HK-2 (cell line): ENCODE data around the gene ADORA1.

ENCODE experiments used
- DNase-seq: peaks from one replicate; pipeline ENCODE4 v3.0.0-alpha.2; 2018; ENCODE audit not compliant: unreplicated experiment

ADORA1 gene

DNA sequence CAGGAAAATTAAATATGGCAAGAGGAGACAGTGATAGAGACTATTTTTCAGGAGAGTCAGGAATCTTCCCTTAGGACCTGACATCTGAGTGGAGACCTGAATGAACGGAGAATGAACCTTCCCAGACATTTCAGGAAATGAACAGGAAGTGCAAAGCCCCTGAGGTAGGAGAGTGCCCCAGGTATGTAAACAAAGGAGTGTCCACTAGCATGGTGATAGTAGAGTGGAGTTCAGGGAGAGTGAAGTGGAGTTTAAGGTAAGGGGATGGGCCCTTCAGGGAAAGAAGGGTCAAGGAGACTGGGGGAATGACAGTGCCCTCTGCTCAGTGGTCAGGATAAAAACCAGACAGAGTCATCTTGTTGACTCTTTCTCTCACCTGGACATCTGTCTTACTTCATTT lies 28.8 kb downstream of the ADORA1 start:
- DNase-seq, result no peak

DNA sequence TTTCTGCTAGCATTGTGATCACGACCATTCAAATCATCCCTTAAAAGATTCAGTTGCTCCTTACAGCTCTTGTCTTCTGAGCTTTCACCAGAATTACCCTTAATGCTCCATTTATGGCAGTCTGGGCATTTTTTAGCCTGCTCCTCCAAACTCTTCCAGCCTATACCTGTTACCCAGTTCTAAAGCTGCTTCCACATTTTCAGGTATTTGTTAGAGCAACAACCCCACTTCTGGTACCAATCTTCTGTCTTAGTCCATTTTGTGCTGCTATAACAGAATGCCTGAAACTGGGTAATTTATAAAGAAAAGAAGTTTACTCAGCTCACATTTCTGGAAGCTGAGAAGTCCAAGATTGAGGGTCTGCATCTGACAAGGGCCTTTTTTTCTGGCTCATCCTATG lies 30.9 kb downstream of the ADORA1 start:
- no peak for DNase-seq

DNA sequence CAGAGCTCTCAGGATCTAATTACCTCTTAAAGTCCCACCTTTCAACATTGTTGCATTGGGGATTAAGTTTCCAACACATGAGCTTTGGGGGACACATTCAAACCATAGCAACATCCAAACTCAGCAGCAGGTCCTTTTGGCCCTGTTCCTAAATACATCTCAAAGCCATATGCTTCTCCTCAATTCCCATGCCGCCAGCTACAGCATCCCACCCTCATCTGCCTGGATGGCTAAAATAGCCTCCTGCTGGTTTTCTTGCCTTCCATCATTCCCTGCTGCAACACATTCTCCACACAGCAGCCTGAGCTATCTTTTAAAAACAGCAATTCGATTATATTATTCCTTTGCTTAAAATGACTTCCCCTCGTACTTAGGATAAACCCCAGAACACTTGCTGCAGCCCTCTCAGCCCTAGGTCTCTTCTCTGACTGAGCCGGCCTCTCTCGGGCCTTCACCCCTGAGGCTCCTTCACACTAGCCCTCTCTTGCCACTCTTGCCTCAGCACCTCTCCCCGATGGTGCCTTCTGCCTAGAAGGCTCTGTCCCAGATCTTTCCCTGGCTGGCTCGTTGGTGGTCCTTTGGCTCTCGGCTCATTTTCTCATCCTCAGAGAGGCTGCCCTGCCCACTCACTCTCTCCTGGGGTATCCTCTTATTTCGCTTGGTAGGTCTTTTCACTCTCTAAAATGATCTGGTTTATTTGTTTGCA lies 31.6 kb downstream of the ADORA1 start:
- DNase-seq, result no peak

DNA sequence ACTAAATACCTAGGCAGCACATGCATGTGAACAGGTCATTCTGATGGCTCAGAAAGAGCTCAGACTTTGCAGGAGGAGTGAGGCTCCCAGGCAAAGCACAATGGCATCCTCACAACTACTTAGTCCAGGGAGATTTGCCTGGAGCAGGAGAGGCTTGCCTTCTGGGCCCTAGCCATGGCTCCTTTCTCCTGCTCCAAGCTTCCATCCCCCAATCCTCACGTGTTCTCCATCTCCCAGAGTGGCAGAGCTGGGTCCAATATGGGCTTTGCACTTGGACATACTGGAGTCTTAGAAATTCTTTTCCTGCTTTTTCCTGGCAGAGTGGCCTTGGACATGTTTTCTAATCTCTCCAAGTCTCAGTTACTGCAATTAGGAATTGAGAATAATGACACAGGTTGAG lies 32.3 kb downstream of the ADORA1 start:
- DNase-seq, result no peak

DNA sequence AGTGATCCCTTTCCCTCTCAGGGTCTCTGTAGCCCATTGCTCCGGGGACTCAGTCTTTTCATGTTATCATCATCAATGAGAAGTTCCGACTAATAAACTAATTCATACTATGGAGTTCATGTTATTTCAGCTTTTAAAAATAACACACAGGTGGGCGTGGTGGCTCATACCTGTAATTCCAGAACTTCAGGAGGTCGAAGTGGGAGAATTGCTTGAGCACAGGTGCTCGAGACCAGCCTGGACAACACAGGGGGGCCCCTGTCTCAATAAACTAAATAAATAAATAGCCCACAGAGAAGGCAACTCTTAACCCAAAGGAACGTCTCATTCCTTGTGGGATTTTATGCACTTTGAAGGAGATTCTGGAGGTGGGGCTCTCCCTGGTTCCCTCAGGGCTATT lies 33.6 kb downstream of the ADORA1 start:
- DNase-seq, result no peak

DNA sequence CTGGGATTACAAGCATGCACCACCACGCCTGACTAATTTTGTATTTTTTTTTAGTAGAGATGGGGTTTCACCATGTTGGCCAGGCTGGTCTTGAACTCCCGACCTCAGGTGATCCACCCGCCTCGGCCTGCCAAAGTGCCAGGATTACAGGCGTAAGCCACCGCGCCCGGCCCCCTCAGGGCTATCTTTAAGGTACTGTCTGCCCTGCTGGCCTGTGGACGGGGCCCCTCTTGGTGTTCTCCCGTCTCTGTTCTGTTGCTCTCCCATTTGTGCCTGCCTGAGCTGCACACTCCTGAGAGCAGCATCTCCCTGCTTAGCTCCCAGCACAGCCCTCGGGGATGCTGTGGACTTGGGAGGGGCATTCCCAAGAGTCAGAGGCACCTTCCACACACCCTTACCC lies 34.2 kb downstream of the ADORA1 start:
- no peak for DNase-seq

DNA sequence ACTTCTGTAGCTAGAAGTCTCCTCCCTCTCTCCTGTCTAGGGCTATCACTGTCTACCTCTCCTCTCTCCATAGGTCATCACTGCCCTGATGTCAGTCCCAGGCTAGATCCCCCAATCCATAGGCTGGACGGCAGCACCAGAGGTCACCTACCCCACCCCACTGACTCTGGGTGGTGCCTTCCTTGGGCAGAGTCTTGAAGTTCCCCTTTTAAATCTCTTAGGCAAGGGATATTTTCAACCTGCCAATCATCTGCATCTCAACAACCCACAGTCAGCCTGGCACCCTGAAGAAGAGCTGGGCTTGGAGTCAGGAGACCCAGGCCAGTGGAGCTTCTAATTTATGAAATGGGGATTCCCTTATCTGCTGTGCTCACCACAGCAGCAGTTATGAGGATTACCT lies 34.9 kb downstream of the ADORA1 start:
- DNase-seq, result no peak

DNA sequence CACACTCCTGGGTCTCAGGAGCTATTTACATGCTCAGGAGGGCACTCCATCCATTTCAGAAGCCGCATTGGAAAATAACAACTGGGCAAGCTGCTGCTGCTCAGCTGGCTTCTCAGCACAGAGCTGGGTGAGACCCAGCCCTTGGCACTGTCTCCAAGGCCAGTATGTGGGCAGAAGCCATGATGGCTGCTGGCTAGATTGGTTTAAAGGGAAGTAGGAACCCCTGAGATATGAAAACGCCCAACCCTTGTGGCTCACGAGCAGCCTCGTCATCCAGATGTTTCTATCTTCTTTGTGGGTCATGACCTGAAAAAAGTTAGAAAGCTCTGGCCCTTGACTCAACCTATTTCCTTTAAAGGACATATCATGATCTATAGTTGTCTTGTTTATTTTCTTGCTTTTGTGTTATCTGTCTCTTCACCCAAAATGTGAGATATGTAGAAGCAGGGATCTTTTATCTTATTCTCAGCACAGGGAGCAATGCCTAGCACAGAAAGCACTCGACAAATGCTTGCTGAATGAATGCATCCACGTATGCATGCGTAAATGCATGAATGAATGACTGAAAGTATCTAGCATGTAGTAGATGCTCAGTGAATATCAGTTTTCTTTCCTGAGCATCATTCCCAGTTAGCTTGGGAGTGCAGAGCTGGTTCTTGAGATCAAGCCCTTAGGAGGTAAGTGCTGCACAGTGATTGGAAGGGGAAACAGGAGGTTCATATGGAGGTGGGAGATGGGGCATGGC lies 36.5 kb downstream of the ADORA1 start:
- DNase-seq, result no peak

DNA sequence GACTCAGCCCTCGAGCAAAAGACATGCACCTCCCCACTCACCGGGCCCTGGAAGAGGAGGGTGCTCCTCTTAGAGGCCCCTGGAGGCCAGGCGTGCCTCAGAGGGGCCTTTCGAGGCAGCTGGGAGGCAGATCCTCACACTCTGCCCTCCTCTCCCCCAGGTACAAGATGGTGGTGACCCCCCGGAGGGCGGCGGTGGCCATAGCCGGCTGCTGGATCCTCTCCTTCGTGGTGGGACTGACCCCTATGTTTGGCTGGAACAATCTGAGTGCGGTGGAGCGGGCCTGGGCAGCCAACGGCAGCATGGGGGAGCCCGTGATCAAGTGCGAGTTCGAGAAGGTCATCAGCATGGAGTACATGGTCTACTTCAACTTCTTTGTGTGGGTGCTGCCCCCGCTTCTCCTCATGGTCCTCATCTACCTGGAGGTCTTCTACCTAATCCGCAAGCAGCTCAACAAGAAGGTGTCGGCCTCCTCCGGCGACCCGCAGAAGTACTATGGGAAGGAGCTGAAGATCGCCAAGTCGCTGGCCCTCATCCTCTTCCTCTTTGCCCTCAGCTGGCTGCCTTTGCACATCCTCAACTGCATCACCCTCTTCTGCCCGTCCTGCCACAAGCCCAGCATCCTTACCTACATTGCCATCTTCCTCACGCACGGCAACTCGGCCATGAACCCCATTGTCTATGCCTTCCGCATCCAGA lies 37.7 kb downstream of the ADORA1 start:
- no peak for DNase-seq

DNA sequence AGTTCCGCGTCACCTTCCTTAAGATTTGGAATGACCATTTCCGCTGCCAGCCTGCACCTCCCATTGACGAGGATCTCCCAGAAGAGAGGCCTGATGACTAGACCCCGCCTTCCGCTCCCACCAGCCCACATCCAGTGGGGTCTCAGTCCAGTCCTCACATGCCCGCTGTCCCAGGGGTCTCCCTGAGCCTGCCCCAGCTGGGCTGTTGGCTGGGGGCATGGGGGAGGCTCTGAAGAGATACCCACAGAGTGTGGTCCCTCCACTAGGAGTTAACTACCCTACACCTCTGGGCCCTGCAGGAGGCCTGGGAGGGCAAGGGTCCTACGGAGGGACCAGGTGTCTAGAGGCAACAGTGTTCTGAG lies 38.3 kb downstream of the ADORA1 start:
- DNase-seq, result no peak

DNA sequence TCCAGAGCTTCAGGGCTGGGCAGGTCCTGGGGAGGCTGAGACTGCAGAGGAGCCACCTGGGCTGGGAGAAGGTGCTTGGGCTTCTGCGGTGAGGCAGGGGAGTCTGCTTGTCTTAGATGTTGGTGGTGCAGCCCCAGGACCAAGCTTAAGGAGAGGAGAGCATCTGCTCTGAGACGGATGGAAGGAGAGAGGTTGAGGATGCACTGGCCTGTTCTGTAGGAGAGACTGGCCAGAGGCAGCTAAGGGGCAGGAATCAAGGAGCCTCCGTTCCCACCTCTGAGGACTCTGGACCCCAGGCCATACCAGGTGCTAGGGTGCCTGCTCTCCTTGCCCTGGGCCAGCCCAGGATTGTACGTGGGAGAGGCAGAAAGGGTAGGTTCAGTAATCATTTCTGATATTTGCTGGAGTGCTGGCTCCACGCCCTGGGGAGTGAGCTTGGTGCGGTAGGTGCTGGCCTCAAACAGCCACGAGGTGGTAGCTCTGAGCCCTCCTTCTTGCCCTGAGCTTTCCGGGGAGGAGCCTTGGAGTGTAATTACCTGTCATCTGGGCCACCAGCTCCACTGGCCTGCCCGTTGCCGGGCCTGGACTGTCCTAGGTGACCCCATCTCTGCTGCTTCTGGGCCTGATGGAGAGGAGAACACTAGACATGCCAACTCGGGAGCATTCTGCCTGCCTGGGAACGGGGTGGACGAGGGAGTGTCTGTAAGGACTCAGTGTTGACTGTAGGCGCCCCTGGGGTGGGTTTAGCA lies 38.8 kb downstream of the ADORA1 start:
- no peak for DNase-seq

DNA sequence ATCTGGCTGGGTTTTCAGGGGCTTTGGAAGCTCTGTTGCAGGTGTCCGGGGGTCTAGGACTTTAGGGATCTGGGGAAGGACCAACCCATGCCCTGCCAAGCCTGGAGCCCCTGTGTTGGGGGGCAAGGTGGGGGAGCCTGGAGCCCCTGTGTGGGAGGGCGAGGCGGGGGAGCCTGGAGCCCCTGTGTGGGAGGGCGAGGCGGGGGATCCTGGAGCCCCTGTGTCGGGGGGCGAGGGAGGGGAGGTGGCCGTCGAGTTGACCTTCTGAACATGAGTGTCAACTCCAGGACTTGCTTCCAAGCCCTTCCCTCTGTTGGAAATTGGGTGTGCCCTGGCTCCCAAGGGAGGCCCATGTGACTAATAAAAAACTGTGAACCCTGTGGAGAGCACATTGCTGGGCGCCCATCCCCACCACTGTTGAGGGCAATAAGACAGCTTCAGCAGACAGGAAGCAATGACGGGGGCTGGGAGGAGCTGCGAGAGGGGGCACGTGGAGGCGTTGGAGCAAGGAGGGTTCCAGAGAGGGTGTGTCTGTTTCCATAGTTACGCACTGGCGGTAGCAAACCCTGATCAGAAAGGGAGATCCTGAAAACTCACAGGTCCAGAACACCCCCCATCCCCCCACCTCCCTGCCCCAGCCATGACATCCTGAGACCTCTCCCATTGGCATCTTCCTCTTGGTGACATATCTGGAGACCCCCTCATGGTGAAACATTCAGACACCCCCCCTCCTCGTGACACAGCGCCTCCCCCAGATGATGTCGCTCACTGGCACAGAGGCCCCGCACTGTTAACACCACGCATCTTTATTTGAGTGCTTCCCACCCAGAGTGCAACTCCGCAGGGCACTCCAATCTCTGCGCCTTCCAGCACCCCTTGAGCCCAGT lies 39.7 kb downstream of the ADORA1 start:
- peak; percentile 59 for DNase-seq

DNA sequence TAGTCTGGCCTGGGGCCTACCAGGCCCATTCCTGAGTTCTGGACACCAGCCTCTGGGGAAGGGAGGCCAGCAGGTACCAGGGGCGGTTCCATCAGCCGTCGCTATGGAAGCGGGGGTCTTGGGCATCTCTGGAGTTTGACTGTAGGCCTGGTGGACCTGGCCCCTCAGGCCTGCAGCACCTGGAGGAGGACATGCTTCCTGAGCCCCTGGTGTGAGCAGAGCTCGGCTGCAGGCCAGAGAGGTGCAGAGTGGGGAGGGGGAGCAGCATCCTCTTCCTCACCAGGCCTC lies 40.3 kb downstream of the ADORA1 start:
- DNase-seq, result no peak

DNA sequence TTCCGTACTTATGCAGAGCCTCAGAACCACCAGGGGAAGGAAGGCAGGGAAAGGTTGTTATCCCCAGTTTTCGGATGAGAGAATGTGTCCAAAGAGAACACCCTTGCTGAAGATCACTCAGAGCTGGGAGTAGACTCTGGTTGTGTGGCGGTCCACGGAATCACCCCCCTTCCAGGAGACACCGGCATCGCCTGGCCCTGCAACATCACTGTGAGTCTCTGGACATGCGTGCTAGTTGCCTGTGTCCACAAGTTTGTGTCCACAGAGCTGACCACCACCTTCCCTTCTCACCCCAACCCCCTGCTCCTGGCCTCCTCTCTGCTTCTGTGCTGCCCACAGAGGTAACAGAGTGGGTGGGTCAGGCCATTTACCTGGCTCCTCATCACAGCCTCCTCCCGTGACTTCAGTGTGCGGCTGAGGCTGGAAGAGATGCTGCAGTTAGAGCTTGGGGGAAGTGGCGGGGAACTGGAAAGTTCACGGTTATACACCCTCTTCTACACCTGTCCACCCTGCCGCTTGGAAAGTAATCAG lies 40.8 kb downstream of the ADORA1 start:
- no peak for DNase-seq

DNA sequence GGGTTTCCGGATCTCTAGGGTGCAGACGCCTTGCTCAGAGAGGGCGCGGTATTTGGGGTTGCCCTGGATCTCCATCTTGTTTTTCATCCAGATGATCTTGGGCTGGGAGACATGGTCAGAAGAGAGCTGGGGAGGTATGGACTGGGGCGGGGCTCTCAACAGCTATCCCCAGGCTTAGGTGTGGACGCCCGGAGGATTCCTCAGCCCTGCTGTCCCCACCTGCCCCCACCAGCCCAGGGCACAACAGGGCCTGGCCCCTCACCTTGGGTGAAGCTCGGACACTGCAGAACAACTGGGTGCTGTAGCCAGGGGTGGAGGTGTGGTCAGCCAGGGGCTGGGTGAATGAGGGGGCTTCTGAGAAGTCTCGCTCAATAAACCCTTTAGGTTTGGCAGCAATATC lies 41.5 kb downstream of the ADORA1 start:
- DNase-seq, result no peak

DNA sequence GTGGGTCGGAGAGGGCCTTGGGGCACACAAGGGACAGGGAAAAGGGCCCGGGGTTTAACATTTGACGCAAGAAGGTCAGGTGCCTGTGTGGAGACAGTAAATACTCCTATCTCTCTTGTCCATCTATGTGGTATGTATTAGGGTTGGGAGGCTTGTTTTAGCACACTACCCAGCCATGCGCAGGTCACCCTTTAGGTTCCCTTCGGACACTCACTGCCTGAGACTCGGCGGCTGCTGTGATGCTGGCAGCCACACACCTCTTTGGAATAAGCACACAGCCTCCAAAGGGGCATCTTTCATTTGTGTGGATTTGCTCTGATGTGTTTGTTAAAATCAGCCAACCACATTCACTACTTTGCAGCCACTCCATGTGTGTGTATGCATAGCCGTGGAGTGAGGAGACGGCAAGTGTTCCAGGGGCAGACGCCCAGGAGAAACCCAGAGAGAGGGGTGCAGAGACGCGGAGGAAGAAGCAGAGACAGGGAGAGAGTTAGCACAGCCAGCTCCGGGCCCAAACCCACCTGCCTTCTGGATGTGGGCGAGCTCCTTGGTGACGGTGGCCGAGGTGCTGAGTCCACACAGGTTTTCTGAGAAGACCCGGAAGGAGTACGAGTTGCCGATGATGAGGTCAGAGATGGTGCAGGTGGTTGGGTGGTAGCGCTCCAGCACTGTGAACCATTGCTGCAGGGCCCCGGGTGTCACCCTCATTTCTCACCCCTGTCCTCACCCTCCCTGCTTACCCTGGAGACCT lies 42.4 kb downstream of the ADORA1 start:
- DNase-seq, result no peak

DNA sequence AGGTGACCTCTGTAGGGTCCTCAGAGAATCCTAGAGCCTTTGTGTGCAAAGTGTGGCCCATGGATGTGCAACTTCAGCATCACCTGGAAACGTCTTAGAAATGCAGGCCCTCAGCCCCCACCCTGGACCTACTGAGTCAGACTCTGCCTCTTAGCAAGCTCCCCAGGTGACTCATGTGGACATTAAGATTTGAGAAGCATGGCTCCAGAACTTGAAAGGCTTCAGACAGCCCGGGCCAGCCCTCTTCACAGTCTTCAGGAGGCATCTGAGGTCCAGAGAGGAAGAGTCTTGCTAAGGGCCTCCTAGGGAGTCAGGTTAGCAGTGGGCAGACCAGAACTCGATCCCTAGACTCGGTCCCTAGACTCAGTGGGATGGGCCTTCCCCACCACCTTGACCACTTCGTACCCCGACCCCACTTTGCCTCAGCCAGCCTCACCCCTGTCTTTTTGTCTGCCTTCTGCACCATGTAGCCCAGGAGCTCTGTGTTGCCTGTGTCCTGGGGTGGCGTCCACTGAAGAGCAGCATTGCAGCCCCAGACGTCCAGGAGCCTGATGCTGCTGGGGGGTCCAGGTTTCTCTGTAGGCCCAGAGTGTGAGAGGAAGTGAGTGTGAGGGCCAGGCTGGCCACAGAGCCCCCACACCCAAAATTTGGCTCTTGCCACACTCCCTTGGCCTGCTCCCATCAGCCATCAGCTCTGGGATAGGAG lies 43.3 kb downstream of the ADORA1 start:
- DNase-seq, result no peak

DNA sequence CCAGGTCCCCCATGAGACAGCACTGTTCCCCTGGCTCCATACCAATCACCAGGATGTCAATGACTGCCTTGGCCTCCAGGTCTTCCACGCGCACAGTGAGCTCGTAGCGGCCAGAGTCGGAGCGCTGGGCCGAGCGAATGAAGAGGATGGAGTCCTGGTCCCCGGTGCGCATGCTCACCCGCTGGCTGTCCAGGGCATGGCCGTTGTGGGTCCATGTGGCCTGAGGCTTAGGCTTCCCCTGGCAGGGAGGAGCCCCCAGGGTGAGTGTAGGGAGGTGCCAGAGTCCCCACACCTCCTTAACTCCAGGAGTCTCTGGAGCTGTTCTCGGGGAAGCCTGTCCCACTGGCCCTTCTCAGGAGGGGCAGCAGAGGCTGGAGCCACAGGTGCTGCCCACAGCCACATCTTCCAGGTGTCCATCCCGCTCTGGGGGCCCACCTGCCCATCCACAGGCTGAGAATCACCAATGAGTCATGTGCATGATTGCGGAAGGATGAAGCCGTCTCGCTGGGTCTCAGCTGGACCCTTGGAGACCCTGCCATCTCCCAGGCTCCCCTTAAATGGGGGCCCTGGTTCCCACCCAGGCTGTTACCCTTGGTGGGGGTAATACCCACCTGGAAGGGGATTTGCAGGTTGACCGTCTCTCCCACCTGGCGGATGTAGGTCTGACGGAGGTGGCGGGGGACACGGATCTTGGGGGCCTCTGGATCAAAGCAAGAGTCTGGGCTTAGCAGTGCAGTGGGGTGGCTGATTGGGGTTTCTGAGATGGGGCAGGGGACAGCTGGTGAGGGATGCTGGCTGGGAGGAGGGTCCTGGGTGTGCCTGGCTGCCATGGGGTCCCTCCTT lies 44.0 kb downstream of the ADORA1 start:
- no peak for DNase-seq
